ENCODE measurements around the gene BHLHE23.

BHLHE23 gene

GRCh38 chr20:63047946-63048345 is 41.2 kb upstream of the BHLHE23 start:
- H3K27ac ChIP-seq (ENCODE audit: low read length) = no peak overlapping the region
- TF ChIP-seq EZH2phosphoT487 (IDR thresholded peaks at IDR 0.05; ENCODE audit: low read length) (no peak), EZH2 (optimal IDR thresholded peaks at IDR 0.05; ENCODE audit: low read depth, low read length) (no peak)
- TF ChIP-seq, protein P1, sequence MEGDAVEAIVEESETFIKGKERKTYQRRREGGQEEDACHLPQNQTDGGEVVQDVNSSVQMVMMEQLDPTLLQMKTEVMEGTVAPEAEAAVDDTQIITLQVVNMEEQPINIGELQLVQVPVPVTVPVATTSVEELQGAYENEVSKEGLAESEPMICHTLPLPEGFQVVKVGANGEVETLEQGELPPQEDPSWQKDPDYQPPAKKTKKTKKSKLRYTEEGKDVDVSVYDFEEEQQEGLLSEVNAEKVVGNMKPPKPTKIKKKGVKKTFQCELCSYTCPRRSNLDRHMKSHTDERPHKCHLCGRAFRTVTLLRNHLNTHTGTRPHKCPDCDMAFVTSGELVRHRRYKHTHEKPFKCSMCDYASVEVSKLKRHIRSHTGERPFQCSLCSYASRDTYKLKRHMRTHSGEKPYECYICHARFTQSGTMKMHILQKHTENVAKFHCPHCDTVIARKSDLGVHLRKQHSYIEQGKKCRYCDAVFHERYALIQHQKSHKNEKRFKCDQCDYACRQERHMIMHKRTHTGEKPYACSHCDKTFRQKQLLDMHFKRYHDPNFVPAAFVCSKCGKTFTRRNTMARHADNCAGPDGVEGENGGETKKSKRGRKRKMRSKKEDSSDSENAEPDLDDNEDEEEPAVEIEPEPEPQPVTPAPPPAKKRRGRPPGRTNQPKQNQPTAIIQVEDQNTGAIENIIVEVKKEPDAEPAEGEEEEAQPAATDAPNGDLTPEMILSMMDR (IDR thresholded peaks at IDR 0.05; ENCODE audit: low read length) = no peak
- H4K20me1 ChIP-seq (ENCODE audit: insufficient read depth, low read length) = no peaks in the 10 kb centered on the region
- H3K9me2 ChIP-seq (replicated peaks; ENCODE audit: insufficient read depth, low read length) = no peaks in the 10 kb centered on the region
- peaks cover 95% of the 10 kb centered on the region for H3K27me3 ChIP-seq (replicated peaks; ENCODE audit: insufficient read depth, low read length)
- DNase-seq = no peak
- H3K4me2 ChIP-seq (ENCODE audit: low read depth, low read length) = no peak overlapping the region
- H3K9me3 ChIP-seq (replicated peaks; ENCODE audit: insufficient read depth, low read length) = no peaks in the 10 kb centered on the region
- H2AFZ ChIP-seq (ENCODE audit: low read length) = no peak overlapping the region
- H3K4me3 ChIP-seq (ENCODE audit: low read length) = no peak overlapping the region
- H3K9ac ChIP-seq (ENCODE audit: low read length) = no peak overlapping the region
- no peaks in the 10 kb centered on the region for H3K79me2 ChIP-seq (ENCODE audit: low read length)
- H3K36me3 ChIP-seq (replicated peaks; ENCODE audit: insufficient read depth, low read length) = no peaks in the 10 kb centered on the region
- H3F3A ChIP-seq (ENCODE audit: insufficient read depth, low read length) = no peaks in the 10 kb centered on the region
- H3K4me1 ChIP-seq (ENCODE audit: low read length) = no peaks in the 10 kb centered on the region

DNA sequence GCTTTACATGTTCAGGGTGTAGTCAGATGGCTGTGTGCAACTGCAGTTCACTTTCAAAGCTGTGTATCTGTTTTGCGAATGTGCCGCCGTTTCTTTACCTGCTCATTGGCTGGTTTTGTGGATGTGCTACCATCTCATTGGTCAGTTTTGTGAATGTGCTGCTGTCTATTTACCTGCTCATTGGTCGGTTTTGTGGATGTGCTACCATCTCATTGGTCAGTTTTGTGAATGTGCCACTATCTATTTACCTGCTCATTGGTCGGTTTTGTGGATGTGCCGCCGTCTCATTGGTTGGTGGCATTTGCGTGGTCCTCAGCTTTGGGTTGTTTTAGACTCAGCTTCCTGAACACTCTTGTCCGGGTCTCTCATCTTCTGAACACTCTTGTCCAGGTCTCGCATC is 40.5 kb upstream of the BHLHE23 start:
- Histone ChIP-seq H3K4me2 (ENCODE audit: low read depth, low read length) (no peak overlapping the region), H3K4me1 (ENCODE audit: low read length) (no peaks in the 10 kb centered on the region), H3K4me3 (ENCODE audit: low read length) (no peak overlapping the region)

DNA sequence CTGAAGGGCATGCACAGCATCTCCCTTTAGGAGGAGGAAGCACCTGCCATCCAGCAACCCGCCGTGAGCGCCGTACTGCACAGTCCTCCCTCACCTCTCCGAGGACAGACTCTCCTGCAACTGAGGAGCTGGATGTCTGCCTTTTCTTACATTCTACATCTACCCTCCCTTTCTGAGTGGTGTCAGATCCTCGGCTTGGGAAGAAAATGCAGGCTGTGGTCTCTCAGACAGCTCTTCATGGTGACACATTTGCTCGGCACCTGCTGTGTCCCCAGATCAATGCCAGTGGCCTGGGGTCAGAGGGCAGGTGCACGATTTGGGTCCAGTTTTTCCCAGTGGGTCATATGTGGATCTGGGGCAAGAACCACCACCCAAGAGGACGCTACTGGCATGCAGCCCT is 40.1 kb upstream of the BHLHE23 start:
- H3K4me2 ChIP-seq (ENCODE audit: low read depth, low read length) = no peak overlapping the region
- TF ChIP-seq EZH2 (optimal IDR thresholded peaks at IDR 0.05; ENCODE audit: low read depth, low read length) (no peak), EZH2phosphoT487 (IDR thresholded peaks at IDR 0.05; ENCODE audit: low read length) (no peak)
- TF ChIP-seq, protein P1 (IDR thresholded peaks at IDR 0.05; ENCODE audit: low read length) = no peak
- H3F3A ChIP-seq (ENCODE audit: insufficient read depth, low read length) = no peaks in the 10 kb centered on the region
- H4K20me1 ChIP-seq (ENCODE audit: insufficient read depth, low read length) = no peaks in the 10 kb centered on the region
- H3K9me3 ChIP-seq (replicated peaks; ENCODE audit: insufficient read depth, low read length) = no peaks in the 10 kb centered on the region
- DNase-seq = no peak
- no peak overlapping the region for H2AFZ ChIP-seq (ENCODE audit: low read length)
- H3K9ac ChIP-seq (ENCODE audit: low read length) = no peak overlapping the region
- peaks cover 95% of the 10 kb centered on the region for H3K27me3 ChIP-seq (replicated peaks; ENCODE audit: insufficient read depth, low read length)
- H3K4me1 ChIP-seq (ENCODE audit: low read length) = no peaks in the 10 kb centered on the region
- no peak overlapping the region for H3K4me3 ChIP-seq (ENCODE audit: low read length)
- H3K36me3 ChIP-seq (replicated peaks; ENCODE audit: insufficient read depth, low read length) = no peaks in the 10 kb centered on the region
- no peaks in the 10 kb centered on the region for H3K9me2 ChIP-seq (replicated peaks; ENCODE audit: insufficient read depth, low read length)
- no peak overlapping the region for H3K27ac ChIP-seq (ENCODE audit: low read length)
- H3K79me2 ChIP-seq (ENCODE audit: low read length) = no peaks in the 10 kb centered on the region

More for the DNA sequence above, 40.5 kb upstream of the BHLHE23 start:
- Histone ChIP-seq H3K9ac (ENCODE audit: low read length) (no peak overlapping the region), H3K79me2 (ENCODE audit: low read length) (no peaks in the 10 kb centered on the region), H2AFZ (ENCODE audit: low read length) (no peak overlapping the region), H3K9me3 (replicated peaks; ENCODE audit: insufficient read depth, low read length) (no peaks in the 10 kb centered on the region), H3K27ac (ENCODE audit: low read length) (no peak overlapping the region), H3F3A (ENCODE audit: insufficient read depth, low read length) (no peaks in the 10 kb centered on the region), H4K20me1 (ENCODE audit: insufficient read depth, low read length) (no peaks in the 10 kb centered on the region), H3K27me3 (replicated peaks; ENCODE audit: insufficient read depth, low read length) (peaks cover 95% of the 10 kb centered on the region), H3K36me3 (replicated peaks; ENCODE audit: insufficient read depth, low read length) (no peaks in the 10 kb centered on the region), H3K9me2 (replicated peaks; ENCODE audit: insufficient read depth, low read length) (no peaks in the 10 kb centered on the region)
- no peak for DNase-seq
- TF ChIP-seq EZH2 (optimal IDR thresholded peaks at IDR 0.05; ENCODE audit: low read depth, low read length) (no peak), EZH2phosphoT487 (IDR thresholded peaks at IDR 0.05; ENCODE audit: low read length) (no peak)
- TF ChIP-seq, protein P1 (IDR thresholded peaks at IDR 0.05; ENCODE audit: low read length) = no peak

All from MM.1S (cell line).